ENCODE data around the gene TRUB1.

Gene TRUB1

GRCh38 chr10:114998993-114999392 is 61.0 kb downstream of the TRUB1 start:
- no peak for TF ChIP-seq Cebpa-rat (IDR thresholded peaks at IDR 0.05)
- peaks cover 0 to 9% (median 0%) of the 10 kb centered on the region in 11 experiments; a peak in 1 of 22 replicates for H3K9me3 ChIP-seq (replicated peaks in 1 of 11)
- peak overlapping the region in 10 of 11 experiments; percentile 9 to 99 (median 89); a peak in 18 of 22 replicates for H3K4me2 ChIP-seq
- no peaks in the 10 kb centered on the region for H3K27me3 ChIP-seq
- peaks cover 0 to 9% (median 0%) of the 10 kb centered on the region in 11 experiments; a peak in 3 of 22 replicates for H3K36me3 ChIP-seq
- peaks cover 44 to 94% (median 89%) of the 10 kb centered on the region in 10 experiments for H3K4me1 ChIP-seq
- H3K4me3 ChIP-seq = 0 out of 20 replicates have a peak overlapping the region, but pooled peaks of 2 of the 10 experiments have one; percentile 5 to 15
- no peaks in the 10 kb centered on the region for H4K20me1 ChIP-seq
- peak overlapping the region in 4 of 11 experiments; percentile 11 to 78 (median 54); a peak in 4 of 22 replicates for H3K9ac ChIP-seq
- peak overlapping the region in 7 of 11 experiments; percentile 33 to 83 (median 76); a peak in 14 of 22 replicates for H3K27ac ChIP-seq

GRCh38 chr10:115001506-115002381 is 63.7 kb downstream of the TRUB1 start:
- H3K27ac ChIP-seq = peak overlapping the region in 9 of 11 experiments; percentile 55 to 83 (median 76); a peak in 18 of 22 replicates

GRCh38 chr10:115003396-115003795 is 65.4 kb downstream of the TRUB1 start:
- H3K27ac ChIP-seq = peak overlapping the region in 3 of 11 experiments; percentile 8 to 83 (median 79); a peak in 5 of 22 replicates
- no peak for TF ChIP-seq Cebpa-rat (IDR thresholded peaks at IDR 0.05)
- H3K4me3 ChIP-seq = no peak overlapping the region
- H3K9ac ChIP-seq = no peak overlapping the region
- no peaks in the 10 kb centered on the region for H4K20me1 ChIP-seq
- no peaks in the 10 kb centered on the region for H3K27me3 ChIP-seq
- H3K4me1 ChIP-seq = peaks cover 46 to 57% (median 56%) of the 10 kb centered on the region in 10 experiments
- no peaks in the 10 kb centered on the region for H3K36me3 ChIP-seq
- H3K4me2 ChIP-seq = peak overlapping the region in 9 of 11 experiments; percentile 17 to 99 (median 90); a peak in 16 of 22 replicates
- H3K9me3 ChIP-seq (replicated peaks in 1 of 11) = peaks cover 0 to 19% (median 5%) of the 10 kb centered on the region in 11 experiments; a peak in 9 of 22 replicates

More at GRCh38 chr10:115001506-115002381, 63.7 kb downstream of the TRUB1 start:
- peak overlapping the region; percentile 70 to 99 (median 91) for H3K4me2 ChIP-seq
- H3K27me3 ChIP-seq = no peaks in the 10 kb centered on the region
- TF ChIP-seq Cebpa-rat (IDR thresholded peaks at IDR 0.05) = no peak
- no peaks in the 10 kb centered on the region for H4K20me1 ChIP-seq
- no peaks in the 10 kb centered on the region for H3K36me3 ChIP-seq
- peak overlapping the region; percentile 32 to 78 (median 64) for H3K9ac ChIP-seq
- peak overlapping the region; percentile 41 to 66 (median 56) for H3K4me3 ChIP-seq
- peaks cover 0 to 9% (median 3%) of the 10 kb centered on the region in 11 experiments; a peak in 6 of 22 replicates for H3K9me3 ChIP-seq (replicated peaks in 1 of 11)
- H3K4me1 ChIP-seq = peaks cover 48 to 70% (median 69%) of the 10 kb centered on the region in 10 experiments

- H3K27ac ChIP-seq = peak overlapping the region in 3 of 11 experiments; percentile 8 to 83 (median 18); a peak in 3 of 22 replicates
- H3K4me2 ChIP-seq = peak overlapping the region in 8 of 11 experiments; percentile 50 to 99 (median 90); a peak in 16 of 22 replicates
- TF ChIP-seq Cebpa-rat (IDR thresholded peaks at IDR 0.05) = no peak
- no peaks in the 10 kb centered on the region for H3K36me3 ChIP-seq
- no peak overlapping the region for H3K9ac ChIP-seq
- no peaks in the 10 kb centered on the region for H4K20me1 ChIP-seq
- H3K27me3 ChIP-seq = no peaks in the 10 kb centered on the region
- peaks cover 41 to 49% (median 49%) of the 10 kb centered on the region in 10 experiments for H3K4me1 ChIP-seq
- H3K9me3 ChIP-seq (replicated peaks in 1 of 11) = peaks cover 0 to 28% (median 12%) of the 10 kb centered on the region in 11 experiments; a peak in 12 of 22 replicates
- no peak overlapping the region for H3K4me3 ChIP-seq
These were observed 66.4 kb downstream of the TRUB1 start for GRCh38 chr10:115004236-115004862.

- no peak for TF ChIP-seq Cebpa-rat (IDR thresholded peaks at IDR 0.05)
- Histone ChIP-seq H3K36me3 (no peaks in the 10 kb centered on the region), H3K4me3 (no peak overlapping the region), H3K4me1 (peaks cover 29 to 35% (median 34%) of the 10 kb centered on the region in 10 experiments), H3K27ac (no peak overlapping the region), H3K4me2 (no peak overlapping the region), H3K27me3 (no peaks in the 10 kb centered on the region), H3K9ac (no peak overlapping the region), H3K9me3 (replicated peaks in 1 of 11) (peaks cover 0 to 39% (median 14%) of the 10 kb centered on the region in 11 experiments; a peak in 15 of 22 replicates), H4K20me1 (no peaks in the 10 kb centered on the region)
These were observed 67.8 kb downstream of the TRUB1 start for GRCh38 chr10:115005771-115006170.

GRCh38 chr10:115018185-115018931 is 80.4 kb downstream of the TRUB1 start:
- Histone ChIP-seq H3K9ac (no peak overlapping the region), H3K4me2 (peak overlapping the region in 4 of 11 experiments; percentile 14 to 44 (median 24); a peak in 6 of 22 replicates), H3K4me1 (peaks cover 10 to 51% (median 25%) of the 10 kb centered on the region in 10 experiments), H3K9me3 (replicated peaks in 1 of 11) (peaks cover 0 to 21% (median 0%) of the 10 kb centered on the region in 11 experiments; a peak in 6 of 22 replicates), H3K36me3 (no peaks in the 10 kb centered on the region), H3K27me3 (no peaks in the 10 kb centered on the region), H3K4me3 (no peak overlapping the region), H3K27ac (no peak overlapping the region), H4K20me1 (no peaks in the 10 kb centered on the region)
- no peak for TF ChIP-seq Cebpa-rat (IDR thresholded peaks at IDR 0.05)

DNA sequence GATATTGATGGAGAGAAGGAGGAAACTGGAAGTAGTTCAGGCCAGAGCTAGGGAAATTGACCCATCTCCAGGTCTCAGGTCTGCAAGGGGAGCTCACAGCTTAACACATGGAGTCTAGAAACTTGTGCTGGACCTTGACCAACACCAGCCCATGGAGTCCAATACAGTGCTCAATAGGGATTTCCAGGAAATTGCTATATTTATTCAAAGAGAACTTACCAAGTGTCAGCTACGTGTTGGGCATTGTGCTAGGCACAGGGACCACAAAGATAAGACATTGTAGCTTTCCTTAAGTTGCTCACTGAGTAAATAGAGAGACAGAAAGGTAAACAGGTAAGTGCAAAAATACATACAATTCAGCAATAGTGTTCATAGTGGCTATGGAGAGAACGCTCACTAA is 82.5 kb downstream of the TRUB1 start:
- Histone ChIP-seq H3K27ac (no peak overlapping the region), H3K4me3 (no peak overlapping the region), H3K9ac (no peak overlapping the region), H3K4me2 (no peak overlapping the region; a peak in 1 of 22 replicates), H3K27me3 (no peaks in the 10 kb centered on the region), H3K36me3 (no peaks in the 10 kb centered on the region), H4K20me1 (no peaks in the 10 kb centered on the region), H3K4me1 (peaks cover 10 to 54% (median 30%) of the 10 kb centered on the region in 10 experiments), H3K9me3 (replicated peaks in 1 of 11) (peaks cover 0 to 17% (median 0%) of the 10 kb centered on the region in 11 experiments; a peak in 6 of 22 replicates)
- no peak for TF ChIP-seq Cebpa-rat (IDR thresholded peaks at IDR 0.05)

DNA sequence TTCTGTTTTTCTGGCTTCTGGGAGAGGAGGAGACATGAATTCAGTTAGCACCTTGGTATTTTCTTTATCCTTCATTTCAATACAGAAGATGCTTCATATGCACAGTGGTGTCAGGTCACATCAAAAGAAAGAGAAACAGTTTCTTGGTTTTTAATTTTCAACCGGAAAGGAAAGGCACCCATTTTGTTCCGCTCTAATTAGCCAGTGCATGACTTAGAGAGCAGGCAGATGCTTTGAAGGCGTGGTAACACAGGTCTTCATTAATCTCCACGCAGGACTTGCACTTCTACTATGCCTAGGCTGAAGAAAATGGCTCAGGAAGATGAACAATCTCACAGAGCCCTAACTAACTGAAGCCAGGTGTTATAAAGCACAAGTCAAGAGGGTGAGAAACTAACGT is 84.7 kb downstream of the TRUB1 start:
- Histone ChIP-seq H3K9ac (0 out of 22 replicates have a peak overlapping the region, but pooled peaks of 2 of the 11 experiments have one; percentile 0 to 20), H4K20me1 (no peaks in the 10 kb centered on the region), H3K4me2 (peak overlapping the region; percentile 31 to 74 (median 70); a peak in 21 of 22 replicates), H3K4me3 (peak overlapping the region in 1 of 10 experiments; percentile 17; a peak in 2 of 20 replicates), H3K36me3 (no peaks in the 10 kb centered on the region), H3K27me3 (no peaks in the 10 kb centered on the region), H3K9me3 (replicated peaks in 1 of 11) (peaks cover 0 to 6% (median 0%) of the 10 kb centered on the region in 11 experiments; a peak in 3 of 22 replicates), H3K4me1 (peaks cover 10 to 64% (median 30%) of the 10 kb centered on the region in 10 experiments), H3K27ac (peak overlapping the region in 7 of 11 experiments; percentile 7 to 55 (median 29); a peak in 11 of 22 replicates)
- TF ChIP-seq Cebpa-rat (IDR thresholded peaks at IDR 0.05) = no peak

Measured in BLaER1 treated with 17β-estradiol and CSF1 and Interleukin-3, amounts not matched to agents 10 nM and 100 nM (cell line).